ENCODE data around the gene MOB3B. TPM values are rescaled to one million over a fixed set of nuclear protein-coding genes. Genes with fewer than 3 reads are reported as not detected.
A peak's percentile ranks its signal among the peaks of the same experiment; 100 is the strongest.

MOB3B gene
- total RNA-seq, 2 experiments from 2014 or later = 0.34 to 0.38 TPM

DNA sequence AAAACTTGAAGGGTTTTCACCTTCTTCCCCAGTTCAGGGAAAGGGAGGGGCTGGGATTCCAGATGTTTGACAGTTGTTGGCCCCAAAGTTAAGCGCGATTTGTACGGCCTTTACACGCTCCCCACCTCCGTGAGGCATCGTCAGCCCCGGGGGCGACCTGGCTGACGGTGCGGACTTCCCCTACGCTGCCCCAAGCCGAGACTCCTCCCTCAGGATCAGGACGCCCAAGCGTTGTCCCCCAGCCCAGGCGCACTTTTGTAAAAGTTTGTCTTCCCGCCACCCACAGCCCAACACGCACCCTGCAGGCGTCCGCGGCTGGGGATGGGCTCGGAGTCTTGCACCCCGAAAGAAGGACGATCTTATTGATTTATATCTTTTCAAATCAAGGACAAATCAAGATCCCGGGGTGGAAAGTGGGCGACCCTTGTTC, 713 bp downstream of the MOB3B start:
- peaks cover 8% of the 10 kb centered on the region for H3K4me1 Mint-ChIP-seq (ENCODE audit: low read depth)
- H3K9me3 Mint-ChIP-seq = no peaks in the 10 kb centered on the region
- POLR2A ChIA-PET = interaction anchor here (1.0 kb wide), 1 partner anchor 44 kb away, joined by 3 read pairs; no protein-coding TSS in a partner anchor
- DNase-seq = peak; percentile 60
- H3K4me3 Mint-ChIP-seq = peak overlapping the region; percentile 85
- CTCF ChIA-PET = interaction anchor here (0.7 to 4.5 kb wide), 26 partner anchors 10 to 204 kb away, joined by 3 to 74 read pairs (median 4); partner anchors contain the start of gene C9orf72
- no peak overlapping the region for H3K27ac Mint-ChIP-seq
- intact Hi-C loops (cut with micrococcal nuclease) = loop anchor here (1.0 to 5.0 kb wide), 4 partner anchors 24 to 196 kb away; partner anchors contain the start of gene C9orf72
- peaks cover 6% of the 10 kb centered on the region for H3K27me3 Mint-ChIP-seq
- no peaks in the 10 kb centered on the region for H3K36me3 Mint-ChIP-seq

GRCh38 chr9:27528076-27528885, 1.3 kb downstream of the MOB3B start:
- ChIA-PET CTCF (interaction anchor here (0.7 to 1.2 kb wide), 2 partner anchors 45 to 190 kb away, joined by 3 to 4 read pairs; partner anchors contain the start of gene C9orf72), POLR2A (no interaction called here)
- H3K36me3 Mint-ChIP-seq = no peaks in the 10 kb centered on the region
- no peak overlapping the region for H3K27ac Mint-ChIP-seq
- peak; percentile 66 for DNase-seq
- H3K4me1 Mint-ChIP-seq (ENCODE audit: low read depth) = peaks cover 8% of the 10 kb centered on the region
- peaks cover 6% of the 10 kb centered on the region for H3K27me3 Mint-ChIP-seq
- peak overlapping the region; percentile 85 for H3K4me3 Mint-ChIP-seq
- intact Hi-C loops (cut with micrococcal nuclease) = loop anchor here (2.0 to 5.0 kb wide), 2 partner anchors 23 to 176 kb away; no protein-coding TSS in a partner anchor
- H3K9me3 Mint-ChIP-seq = no peaks in the 10 kb centered on the region

GRCh38 chr9:27527702-27528075, 1.9 kb downstream of the MOB3B start:
- no peak for DNase-seq
- Mint-ChIP-seq H3K27ac (no peak overlapping the region), H3K36me3 (no peaks in the 10 kb centered on the region), H3K4me3 (peak overlapping the region; percentile 85), H3K4me1 (ENCODE audit: low read depth) (peaks cover 8% of the 10 kb centered on the region), H3K9me3 (no peaks in the 10 kb centered on the region), H3K27me3 (peaks cover 6% of the 10 kb centered on the region)
- intact Hi-C loops (cut with micrococcal nuclease) = loop anchor here (2.0 to 5.0 kb wide), 2 partner anchors 23 to 175 kb away; no protein-coding TSS in a partner anchor
- CTCF ChIA-PET = no interaction called here
- POLR2A ChIA-PET = no interaction called here

DNA sequence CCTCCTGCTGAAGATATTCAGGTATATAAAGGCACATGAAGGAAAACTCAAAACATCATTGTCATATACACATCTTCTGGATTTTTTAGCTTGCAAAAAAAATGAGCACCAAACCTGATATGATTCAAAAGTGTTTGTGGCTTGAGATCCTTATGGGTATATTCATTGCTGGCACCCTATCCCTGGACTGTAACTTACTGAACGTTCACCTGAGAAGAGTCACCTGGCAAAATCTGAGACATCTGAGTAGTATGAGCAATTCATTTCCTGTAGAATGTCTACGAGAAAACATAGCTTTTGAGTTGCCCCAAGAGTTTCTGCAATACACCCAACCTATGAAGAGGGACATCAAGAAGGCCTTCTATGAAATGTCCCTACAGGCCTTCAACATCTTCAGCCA, 5.4 kb downstream of the MOB3B start, which contains the start of gene IFNK:
IFNK (plus strand) TSS at position 55 of the 400 bp plus-strand sequence; CDS start at position 102, 47 bp downstream.
- Mint-ChIP-seq H3K4me1 (ENCODE audit: low read depth) (peaks cover 8% of the 10 kb centered on the region), H3K4me3 (no peak within 1 kb of the TSS), H3K27me3 (peaks cover 6% of the 10 kb centered on the region), H3K9me3 (no peaks in the 10 kb centered on the region), H3K27ac (no peak within 1 kb of the TSS), H3K36me3 (no peaks in the 10 kb centered on the region)
- ChIA-PET CTCF (interaction anchor here (1.3 kb wide), 1 partner anchor 191 kb away, joined by 7 read pairs; no protein-coding TSS in a partner anchor), POLR2A (no interaction called here)
- intact Hi-C loops (cut with micrococcal nuclease) = no loop called here
- no peak for DNase-seq

DNA sequence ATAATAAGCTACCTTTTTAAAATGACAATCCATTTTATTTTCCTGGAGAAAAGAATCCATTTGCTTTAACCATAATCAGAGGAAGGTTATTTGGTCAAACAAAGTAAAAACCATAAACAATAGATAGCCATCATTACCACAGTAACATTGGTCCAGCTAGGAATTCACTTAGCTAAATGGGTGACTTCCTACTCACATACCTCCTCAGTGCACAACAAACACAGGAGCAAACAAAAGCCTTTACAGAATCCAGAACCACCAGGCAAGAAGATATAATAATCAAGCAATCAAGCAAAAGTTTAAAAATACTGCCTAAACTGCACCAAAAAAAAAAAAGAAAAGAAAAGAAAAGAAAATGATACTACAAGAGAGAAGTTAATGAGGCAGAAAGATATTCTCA, 6.5 kb downstream of the MOB3B start:
- intact Hi-C loops (cut with micrococcal nuclease) = no loop called here
- ChIA-PET POLR2A (no interaction called here), CTCF (interaction anchor here (1.1 to 1.2 kb wide), 2 partner anchors 11 to 190 kb away, joined by 3 read pairs; no protein-coding TSS in a partner anchor)
- Mint-ChIP-seq H3K27me3 (peaks cover 5% of the 10 kb centered on the region), H3K4me3 (no peak overlapping the region), H3K27ac (no peak overlapping the region), H3K36me3 (no peaks in the 10 kb centered on the region), H3K9me3 (no peaks in the 10 kb centered on the region), H3K4me1 (ENCODE audit: low read depth) (peaks cover 7% of the 10 kb centered on the region)
- DNase-seq = no peak

DNA sequence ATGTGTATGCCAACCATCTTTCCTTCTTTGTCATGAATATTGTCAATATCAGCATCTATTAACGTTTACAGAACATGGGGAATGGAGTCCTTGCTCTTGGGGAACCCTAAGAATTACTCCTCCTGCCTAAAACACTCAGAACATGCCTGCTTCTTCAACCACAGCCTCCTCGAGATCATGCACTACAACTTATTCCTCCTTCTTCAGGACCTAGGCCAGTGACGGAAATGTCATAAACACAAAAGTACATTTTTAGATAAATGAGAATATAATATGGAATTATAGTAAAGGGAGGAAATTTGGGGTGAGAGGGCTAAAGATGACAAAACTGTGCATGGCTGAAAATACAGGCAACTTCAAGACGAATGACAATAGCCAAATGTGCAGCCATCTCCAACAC, 8.6 kb downstream of the MOB3B start:
- no peaks in the 10 kb centered on the region for H3K27me3 Mint-ChIP-seq
- H3K36me3 Mint-ChIP-seq = no peaks in the 10 kb centered on the region
- POLR2A ChIA-PET = no interaction called here
- intact Hi-C loops (cut with micrococcal nuclease) = no loop called here
- CTCF ChIA-PET = no interaction called here
- no peak overlapping the region for H3K4me3 Mint-ChIP-seq
- no peak overlapping the region for H3K27ac Mint-ChIP-seq
- no peak for DNase-seq
- H3K4me1 Mint-ChIP-seq (ENCODE audit: low read depth) = peaks cover 4% of the 10 kb centered on the region
- H3K9me3 Mint-ChIP-seq = no peaks in the 10 kb centered on the region

DNA sequence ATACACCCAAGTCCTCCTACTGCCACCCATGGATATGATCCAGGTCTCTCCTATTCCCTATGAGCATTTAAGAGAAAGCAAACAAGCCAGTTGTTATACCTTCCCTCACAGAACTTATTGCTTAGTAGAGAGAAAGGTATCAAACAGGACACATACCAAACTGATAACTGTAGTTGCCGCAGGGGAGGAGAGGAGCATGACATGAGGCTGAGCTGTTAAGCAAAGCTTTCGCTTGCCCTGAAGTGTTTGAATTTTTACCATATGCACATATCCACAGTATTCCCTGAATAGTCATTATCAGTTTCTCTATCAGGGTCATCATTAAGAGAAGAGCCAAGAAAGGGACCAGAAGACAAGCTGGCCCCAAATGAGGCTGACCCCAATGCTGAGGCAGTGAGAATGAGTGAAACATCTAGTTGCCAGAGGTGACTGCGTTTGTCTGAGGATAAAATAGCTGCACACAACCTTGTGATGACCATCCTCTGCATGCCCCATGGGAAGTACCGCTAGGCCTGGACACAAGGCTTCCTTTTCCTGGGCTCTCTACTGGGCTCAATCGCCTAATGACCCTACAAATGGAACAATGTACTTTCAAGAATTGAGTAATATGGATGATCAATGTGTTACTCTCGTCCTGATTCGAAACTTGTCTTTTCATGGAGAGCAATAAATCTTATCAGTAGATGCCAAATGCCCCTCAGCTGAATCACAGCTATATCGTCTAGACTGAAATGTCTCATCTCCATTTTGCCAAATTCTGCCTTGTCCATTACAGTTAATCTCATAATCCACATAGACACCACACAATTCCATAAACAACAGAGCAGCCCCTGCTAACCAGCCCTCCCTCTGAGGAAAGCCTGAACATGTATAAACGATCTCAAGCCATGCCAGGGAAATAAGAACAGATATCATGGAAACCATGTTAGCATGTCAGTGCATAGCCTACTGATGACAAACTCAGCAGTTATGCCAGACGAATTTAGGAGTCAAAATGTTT, 9.8 kb downstream of the MOB3B start:
- Mint-ChIP-seq H3K36me3 (no peaks in the 10 kb centered on the region), H3K4me1 (ENCODE audit: low read depth) (peaks cover 4% of the 10 kb centered on the region), H3K27ac (no peak overlapping the region), H3K4me3 (no peak overlapping the region), H3K9me3 (no peaks in the 10 kb centered on the region), H3K27me3 (no peaks in the 10 kb centered on the region)
- ChIA-PET CTCF (no interaction called here), POLR2A (no interaction called here)
- DNase-seq = no peak
- intact Hi-C loops (cut with micrococcal nuclease) = no loop called here

- Mint-ChIP-seq H3K9me3 (no peaks in the 10 kb centered on the region), H3K4me1 (ENCODE audit: low read depth) (no peaks in the 10 kb centered on the region), H3K27ac (no peak overlapping the region), H3K27me3 (no peaks in the 10 kb centered on the region), H3K36me3 (no peaks in the 10 kb centered on the region), H3K4me3 (no peak overlapping the region)
- intact Hi-C loops (cut with micrococcal nuclease) = no loop called here
- ChIA-PET CTCF (no interaction called here), POLR2A (no interaction called here)
- DNase-seq = no peak
These were observed 10.8 kb downstream of the MOB3B start for GRCh38 chr9:27518809-27519208.

- Mint-ChIP-seq H3K36me3 (no peaks in the 10 kb centered on the region), H3K27me3 (no peaks in the 10 kb centered on the region), H3K4me1 (ENCODE audit: low read depth) (no peaks in the 10 kb centered on the region), H3K9me3 (no peaks in the 10 kb centered on the region), H3K4me3 (no peak overlapping the region), H3K27ac (no peak overlapping the region)
- DNase-seq = no peak
- ChIA-PET POLR2A (no interaction called here), CTCF (no interaction called here)
- intact Hi-C loops (cut with micrococcal nuclease) = no loop called here
These were observed 11.6 kb downstream of the MOB3B start for GRCh38 chr9:27518006-27518405.

DNA sequence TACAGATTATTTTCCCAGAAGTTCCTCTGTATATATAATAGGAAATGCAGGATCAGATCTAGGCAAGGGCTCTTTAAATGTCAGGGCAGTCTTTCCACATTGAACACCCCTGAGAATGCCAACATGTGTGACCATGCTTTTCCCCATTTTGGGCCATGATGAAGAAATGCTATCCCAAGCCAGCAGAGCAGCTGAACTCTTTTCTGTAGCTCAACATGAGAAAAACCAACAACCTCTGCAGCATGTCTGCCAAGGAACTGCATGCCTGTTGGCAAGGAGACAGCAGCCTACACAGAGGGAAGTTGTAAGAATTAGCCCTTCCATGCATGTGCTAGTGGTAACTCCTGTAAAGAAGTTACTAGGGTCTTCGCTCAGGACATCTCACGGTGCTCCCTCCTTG, 15.1 kb downstream of the MOB3B start:
- no peaks in the 10 kb centered on the region for H3K36me3 Mint-ChIP-seq
- H3K27ac Mint-ChIP-seq = no peak overlapping the region
- H3K4me1 Mint-ChIP-seq (ENCODE audit: low read depth) = no peaks in the 10 kb centered on the region
- intact Hi-C loops (cut with micrococcal nuclease) = no loop called here
- H3K4me3 Mint-ChIP-seq = no peak overlapping the region
- no peaks in the 10 kb centered on the region for H3K9me3 Mint-ChIP-seq
- H3K27me3 Mint-ChIP-seq = no peaks in the 10 kb centered on the region
- ChIA-PET CTCF (interaction anchor here (1.1 kb wide), 1 partner anchor 15 kb away, joined by 5 read pairs; the partner anchor contains the start of gene MOB3B), POLR2A (interaction anchor here (0.6 kb wide), 1 partner anchor 70 kb away, joined by 4 read pairs; no protein-coding TSS in a partner anchor)
- no peak for DNase-seq

DNA sequence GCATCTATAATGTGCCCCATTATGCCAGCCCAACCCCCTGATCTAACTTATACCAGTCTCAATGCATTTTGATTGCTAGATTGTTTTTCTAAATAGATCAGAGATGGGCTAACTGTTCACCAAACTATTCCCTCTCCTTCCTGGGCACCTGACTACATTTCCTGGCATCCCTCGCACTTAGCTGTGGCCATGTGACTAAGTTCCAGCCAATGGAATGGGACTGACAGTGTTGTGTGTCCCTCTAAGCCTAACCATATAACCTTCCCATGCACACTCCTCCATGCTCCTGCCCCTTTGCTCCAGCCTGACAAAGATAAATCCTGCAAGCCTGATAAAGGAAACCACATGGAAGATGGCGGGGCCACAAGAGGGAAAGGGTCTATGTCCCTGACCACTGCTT, 17.8 kb downstream of the MOB3B start:
- CTCF ChIA-PET = no interaction called here
- Mint-ChIP-seq H3K27ac (no peak overlapping the region), H3K9me3 (no peaks in the 10 kb centered on the region), H3K27me3 (peaks cover 4% of the 10 kb centered on the region), H3K4me3 (no peak overlapping the region), H3K36me3 (peaks cover 2% of the 10 kb centered on the region), H3K4me1 (ENCODE audit: low read depth) (no peaks in the 10 kb centered on the region)
- POLR2A ChIA-PET = no interaction called here
- DNase-seq = no peak
- intact Hi-C loops (cut with micrococcal nuclease) = no loop called here

DNA sequence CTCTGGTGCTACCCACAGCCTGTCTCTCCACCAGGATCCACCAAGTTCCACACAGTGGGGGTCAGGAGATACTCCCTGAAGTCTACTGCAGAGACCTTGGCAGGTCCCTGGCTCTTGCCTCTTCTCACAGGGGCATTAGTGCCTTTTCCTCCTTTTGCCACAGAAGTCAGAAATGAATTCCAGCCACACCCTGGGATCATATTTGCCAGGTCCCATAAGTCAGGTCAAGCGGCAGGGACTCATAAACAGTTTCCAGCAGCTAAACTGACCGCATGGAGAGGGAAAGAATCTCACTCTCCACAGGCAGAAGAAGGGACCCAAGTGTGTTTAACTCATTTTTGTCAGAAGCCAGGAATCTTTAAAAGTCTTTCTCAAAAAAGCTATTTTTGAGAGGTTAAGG, 18.8 kb downstream of the MOB3B start:
- no peaks in the 10 kb centered on the region for H3K9me3 Mint-ChIP-seq
- POLR2A ChIA-PET = no interaction called here
- no peak overlapping the region for H3K27ac Mint-ChIP-seq
- peaks cover 2% of the 10 kb centered on the region for H3K36me3 Mint-ChIP-seq
- peaks cover 5% of the 10 kb centered on the region for H3K27me3 Mint-ChIP-seq
- CTCF ChIA-PET = interaction anchor here (1.2 kb wide), 1 partner anchor 19 kb away, joined by 4 read pairs; the partner anchor contains the start of gene MOB3B
- no peak for DNase-seq
- intact Hi-C loops (cut with micrococcal nuclease) = no loop called here
- H3K4me3 Mint-ChIP-seq = no peak overlapping the region
- H3K4me1 Mint-ChIP-seq (ENCODE audit: low read depth) = peaks cover 2% of the 10 kb centered on the region

Measured in activated CD4-positive, alpha-beta memory T cell treated with anti-CD3 and anti-CD28 coated beads for 36 hours (primary cell).